ENCODE data around the gene PTPRC.

The PTPRC gene

DNA sequence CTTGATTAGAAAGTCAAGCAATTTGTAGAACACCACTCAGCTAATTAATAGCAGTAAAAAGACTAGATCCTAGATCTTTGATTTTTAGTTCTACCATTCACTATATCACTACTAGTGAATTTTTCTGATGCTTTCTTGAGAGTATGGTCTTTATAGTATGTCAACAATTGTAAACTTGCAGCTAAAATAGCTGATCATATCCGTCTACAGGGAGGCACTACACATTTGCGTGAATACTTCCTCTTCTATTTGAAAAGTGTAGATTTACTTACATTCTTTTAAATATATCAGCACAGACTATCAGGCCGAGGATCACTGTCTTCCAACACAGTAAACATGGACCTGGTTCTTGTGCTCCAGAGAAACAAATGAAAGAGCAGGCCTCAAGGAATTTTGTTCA lies 18.6 kb upstream of the PTPRC start:
- TF ChIP-seq, protein P1, sequence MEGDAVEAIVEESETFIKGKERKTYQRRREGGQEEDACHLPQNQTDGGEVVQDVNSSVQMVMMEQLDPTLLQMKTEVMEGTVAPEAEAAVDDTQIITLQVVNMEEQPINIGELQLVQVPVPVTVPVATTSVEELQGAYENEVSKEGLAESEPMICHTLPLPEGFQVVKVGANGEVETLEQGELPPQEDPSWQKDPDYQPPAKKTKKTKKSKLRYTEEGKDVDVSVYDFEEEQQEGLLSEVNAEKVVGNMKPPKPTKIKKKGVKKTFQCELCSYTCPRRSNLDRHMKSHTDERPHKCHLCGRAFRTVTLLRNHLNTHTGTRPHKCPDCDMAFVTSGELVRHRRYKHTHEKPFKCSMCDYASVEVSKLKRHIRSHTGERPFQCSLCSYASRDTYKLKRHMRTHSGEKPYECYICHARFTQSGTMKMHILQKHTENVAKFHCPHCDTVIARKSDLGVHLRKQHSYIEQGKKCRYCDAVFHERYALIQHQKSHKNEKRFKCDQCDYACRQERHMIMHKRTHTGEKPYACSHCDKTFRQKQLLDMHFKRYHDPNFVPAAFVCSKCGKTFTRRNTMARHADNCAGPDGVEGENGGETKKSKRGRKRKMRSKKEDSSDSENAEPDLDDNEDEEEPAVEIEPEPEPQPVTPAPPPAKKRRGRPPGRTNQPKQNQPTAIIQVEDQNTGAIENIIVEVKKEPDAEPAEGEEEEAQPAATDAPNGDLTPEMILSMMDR (conservative IDR thresholded peaks at IDR 0.05; ENCODE audit: low read depth, low read length) = no peak
- no peak for DNase-seq (ENCODE audit: low read depth)
- H3K4me3 ChIP-seq (ENCODE audit: low read depth, low read length) = no peak overlapping the region

- no peak overlapping the region for H3K4me3 ChIP-seq (ENCODE audit: low read depth, low read length)
- no peak for DNase-seq (ENCODE audit: low read depth)
- TF ChIP-seq, protein P1 (conservative IDR thresholded peaks at IDR 0.05; ENCODE audit: low read depth, low read length) = no peak
Observed at GRCh38 chr1:198620951-198621824, 17.7 kb upstream of the PTPRC start.

DNA sequence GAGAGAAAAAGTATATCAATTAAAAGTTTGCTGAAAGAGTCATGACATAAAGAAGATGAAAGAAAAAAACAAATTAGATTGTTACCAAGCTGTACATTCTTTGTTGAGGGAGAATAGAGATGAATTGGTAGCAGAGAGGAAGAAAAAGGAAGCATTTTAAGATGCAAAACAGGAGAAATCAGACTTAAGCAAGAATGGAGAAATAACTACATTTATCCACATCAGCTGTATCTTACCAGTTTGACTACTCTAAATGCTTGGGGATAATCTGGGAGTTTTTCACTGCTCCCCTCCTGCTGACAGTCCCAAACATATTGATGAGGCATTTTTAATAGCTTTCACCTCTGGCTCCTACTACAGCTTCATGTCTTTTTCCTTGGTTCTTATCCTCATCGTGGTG lies 16.8 kb upstream of the PTPRC start:
- no peak for DNase-seq (ENCODE audit: low read depth)

GRCh38 chr1:198623752-198624647 lies 14.8 kb upstream of the PTPRC start:
- no peak overlapping the region for H3K4me3 ChIP-seq (ENCODE audit: low read depth, low read length)
- peak; percentile 54 for DNase-seq (ENCODE audit: low read depth)
- TF ChIP-seq, protein P1 (conservative IDR thresholded peaks at IDR 0.05; ENCODE audit: low read depth, low read length) = no peak

More for the DNA sequence above, 16.8 kb upstream of the PTPRC start:
- TF ChIP-seq, protein P1 (conservative IDR thresholded peaks at IDR 0.05; ENCODE audit: low read depth, low read length) = no peak
- H3K4me3 ChIP-seq (ENCODE audit: low read depth, low read length) = no peak overlapping the region

GRCh38 chr1:198624648-198624980 lies 14.2 kb upstream of the PTPRC start:
- DNase-seq (ENCODE audit: low read depth) = no peak
- TF ChIP-seq, protein P1 (conservative IDR thresholded peaks at IDR 0.05; ENCODE audit: low read depth, low read length) = no peak

DNA sequence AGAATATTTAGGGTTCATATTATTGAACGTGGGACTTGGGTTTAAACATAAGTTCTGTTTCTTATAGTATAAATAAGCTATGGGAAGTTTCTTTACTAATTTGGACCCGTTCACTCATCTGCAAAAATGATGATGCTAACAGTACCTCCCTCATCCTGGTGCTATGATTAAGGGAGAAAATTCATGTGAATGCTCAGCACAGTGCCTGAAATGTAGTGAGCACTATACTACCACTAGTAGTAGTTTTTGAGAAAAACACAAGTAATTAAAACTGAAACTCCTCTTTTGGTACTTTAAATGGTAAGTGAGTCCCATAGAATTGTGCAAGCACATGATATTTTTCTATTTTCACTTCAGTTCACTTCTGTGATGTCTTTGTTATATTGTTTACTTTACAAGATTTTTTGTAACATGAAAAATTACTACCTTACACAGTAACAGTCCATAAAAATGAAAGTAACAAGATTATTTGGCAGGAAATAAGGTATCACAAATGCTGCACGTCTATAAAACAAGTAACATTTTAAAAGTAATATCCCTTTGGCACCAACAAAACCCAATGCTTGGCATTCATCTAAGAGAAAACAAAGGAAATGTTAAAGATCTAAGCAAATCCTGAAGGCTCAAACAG lies 11.3 kb upstream of the PTPRC start:
- H3K4me3 ChIP-seq (ENCODE audit: low read depth, low read length) = no peak overlapping the region
- TF ChIP-seq, protein P1 (conservative IDR thresholded peaks at IDR 0.05; ENCODE audit: low read depth, low read length) = no peak
- no peak for DNase-seq (ENCODE audit: low read depth)

More at GRCh38 chr1:198624648-198624980, 14.2 kb upstream of the PTPRC start:
- H3K4me3 ChIP-seq (ENCODE audit: low read depth, low read length) = no peak overlapping the region
